Measurements from ENCODE around the gene TNFAIP8. TPM values are rescaled to one million over a fixed set of nuclear protein-coding genes. Genes with fewer than 3 reads are reported as not detected.

Gene TNFAIP8
- total RNA-seq, 2 experiments from 2014 or later = 135 to 141 TPM

DNA sequence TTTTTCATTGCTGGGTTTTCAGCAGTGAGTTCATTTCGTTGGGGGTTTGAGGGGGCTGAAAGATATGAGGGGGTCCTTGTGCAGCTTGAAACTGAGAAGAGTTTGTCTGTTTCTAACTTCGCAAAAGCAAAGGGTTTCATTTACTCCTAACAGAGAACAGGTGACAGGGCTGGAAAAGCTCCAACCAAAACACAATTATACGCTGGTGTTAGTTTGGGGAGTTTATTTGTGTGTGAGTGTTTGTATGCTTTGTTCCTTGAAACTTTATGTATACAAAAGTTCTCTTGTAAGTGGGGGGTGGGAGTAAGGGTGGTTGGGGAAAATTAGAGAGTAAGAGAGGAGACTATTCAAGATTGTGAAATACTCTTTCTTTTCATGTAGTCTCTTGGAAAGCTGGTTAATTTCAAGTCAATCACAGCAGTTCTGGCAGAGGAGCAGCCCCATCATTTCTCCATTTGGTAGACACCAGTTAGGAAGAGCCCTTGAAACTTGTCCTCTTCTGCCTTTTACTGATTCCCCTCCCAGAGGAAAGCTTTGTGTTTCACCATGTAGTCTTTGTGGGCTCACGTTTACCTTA lies 881 bp downstream of the TNFAIP8 start:
- intact Hi-C loops (cut with micrococcal nuclease) = loop anchor here (5.0 kb wide), 2 partner anchors 41 to 56 kb away; no protein-coding TSS in a partner anchor
- ChIA-PET POLR2A (interaction anchor here (0.6 to 6.3 kb wide), 22 partner anchors 9 to 178 kb away, joined by 3 to 163 read pairs (median 4); no protein-coding TSS in a partner anchor), CTCF (interaction anchor here (0.7 to 5.6 kb wide), 16 partner anchors 10 to 369 kb away, joined by 3 to 46 read pairs (median 5); partner anchors contain the start of gene DTWD2)
- peaks cover 67% of the 10 kb centered on the region for H3K36me3 Mint-ChIP-seq (ENCODE audit: low read depth)
- peak overlapping the region; percentile 98 for H3K4me3 Mint-ChIP-seq
- no peaks in the 10 kb centered on the region for H3K27me3 Mint-ChIP-seq
- DNase-seq (no peak), ATAC-seq (no peak)
- no peaks in the 10 kb centered on the region for H3K9me3 Mint-ChIP-seq
- peak overlapping the region; percentile 97 for H3K27ac Mint-ChIP-seq
- peaks cover 65% of the 10 kb centered on the region for H3K4me1 Mint-ChIP-seq (ENCODE audit: low read depth)
- TF ChIP-seq, protein P1, sequence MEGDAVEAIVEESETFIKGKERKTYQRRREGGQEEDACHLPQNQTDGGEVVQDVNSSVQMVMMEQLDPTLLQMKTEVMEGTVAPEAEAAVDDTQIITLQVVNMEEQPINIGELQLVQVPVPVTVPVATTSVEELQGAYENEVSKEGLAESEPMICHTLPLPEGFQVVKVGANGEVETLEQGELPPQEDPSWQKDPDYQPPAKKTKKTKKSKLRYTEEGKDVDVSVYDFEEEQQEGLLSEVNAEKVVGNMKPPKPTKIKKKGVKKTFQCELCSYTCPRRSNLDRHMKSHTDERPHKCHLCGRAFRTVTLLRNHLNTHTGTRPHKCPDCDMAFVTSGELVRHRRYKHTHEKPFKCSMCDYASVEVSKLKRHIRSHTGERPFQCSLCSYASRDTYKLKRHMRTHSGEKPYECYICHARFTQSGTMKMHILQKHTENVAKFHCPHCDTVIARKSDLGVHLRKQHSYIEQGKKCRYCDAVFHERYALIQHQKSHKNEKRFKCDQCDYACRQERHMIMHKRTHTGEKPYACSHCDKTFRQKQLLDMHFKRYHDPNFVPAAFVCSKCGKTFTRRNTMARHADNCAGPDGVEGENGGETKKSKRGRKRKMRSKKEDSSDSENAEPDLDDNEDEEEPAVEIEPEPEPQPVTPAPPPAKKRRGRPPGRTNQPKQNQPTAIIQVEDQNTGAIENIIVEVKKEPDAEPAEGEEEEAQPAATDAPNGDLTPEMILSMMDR (IDR thresholded peaks at IDR 0.05) = no peak

- ATAC-seq (no peak), DNase-seq (no peak)
- Mint-ChIP-seq H3K4me1 (ENCODE audit: low read depth) (peaks cover 65% of the 10 kb centered on the region), H3K27me3 (no peaks in the 10 kb centered on the region), H3K27ac (peak overlapping the region; percentile 97), H3K36me3 (ENCODE audit: low read depth) (peaks cover 69% of the 10 kb centered on the region), H3K4me3 (peak overlapping the region; percentile 98), H3K9me3 (no peaks in the 10 kb centered on the region)
- ChIA-PET POLR2A (interaction anchor here (0.7 to 6.3 kb wide), 18 partner anchors 8 to 370 kb away, joined by 3 to 163 read pairs (median 4); no protein-coding TSS in a partner anchor), CTCF (interaction anchor here (1.0 to 5.6 kb wide), 12 partner anchors 9 to 369 kb away, joined by 3 to 46 read pairs (median 6); partner anchors contain the start of gene DTWD2)
- intact Hi-C loops (cut with micrococcal nuclease) = loop anchor here (5.0 kb wide), 2 partner anchors 40 to 55 kb away; no protein-coding TSS in a partner anchor
- TF ChIP-seq, protein P1 (IDR thresholded peaks at IDR 0.05) = no peak
Observed at GRCh38 chr5:119357270-119357669, 1.5 kb downstream of the TNFAIP8 start.

DNA sequence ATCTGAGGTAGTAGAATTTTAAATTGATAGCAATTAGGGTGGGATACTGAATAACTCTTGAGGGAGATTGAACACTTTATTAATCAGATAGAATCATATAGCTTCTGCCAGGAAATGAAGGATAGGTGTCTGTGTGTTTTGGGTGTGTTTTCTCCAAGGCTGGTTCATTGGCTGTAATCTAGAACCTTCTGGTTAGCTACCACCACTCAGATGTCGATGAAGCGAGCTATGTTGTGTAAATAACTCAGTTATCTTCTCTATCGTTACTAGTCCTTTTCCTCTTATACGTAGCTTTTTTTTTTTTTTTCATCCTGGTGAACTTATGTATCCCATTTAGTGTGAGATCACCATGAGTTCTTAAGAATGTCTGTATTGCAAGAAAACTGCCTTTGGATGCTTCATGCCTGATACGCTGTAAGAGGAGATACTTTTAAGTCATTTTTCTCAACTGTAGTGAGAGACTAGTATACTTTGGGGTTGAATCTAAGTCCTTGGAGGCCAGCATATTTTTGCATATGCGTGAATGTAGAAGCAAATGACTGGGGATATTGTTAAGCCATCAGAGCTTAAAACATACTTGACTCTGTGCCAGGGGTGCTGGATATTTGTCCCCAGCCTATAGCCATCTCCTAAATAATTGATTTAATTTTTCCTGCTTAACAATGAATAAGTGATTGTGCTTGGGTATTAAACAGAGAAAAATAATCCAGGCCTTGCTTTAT lies 2.1 kb downstream of the TNFAIP8 start:
- intact Hi-C loops (cut with micrococcal nuclease) = loop anchor here (5.0 kb wide), 2 partner anchors 39 to 54 kb away; no protein-coding TSS in a partner anchor
- DNase-seq = no peak
- peaks cover 64% of the 10 kb centered on the region for H3K4me1 Mint-ChIP-seq (ENCODE audit: low read depth)
- TF ChIP-seq, protein P1 (IDR thresholded peaks at IDR 0.05) = no peak
- H3K27me3 Mint-ChIP-seq = no peaks in the 10 kb centered on the region
- H3K27ac Mint-ChIP-seq = peak overlapping the region; percentile 97
- H3K9me3 Mint-ChIP-seq = no peaks in the 10 kb centered on the region
- CTCF ChIA-PET = interaction anchor here (1.1 to 5.6 kb wide), 9 partner anchors 9 to 370 kb away, joined by 3 to 46 read pairs (median 7); partner anchors contain the start of gene DTWD2
- no peak for ATAC-seq
- H3K4me3 Mint-ChIP-seq = peak overlapping the region; percentile 98
- H3K36me3 Mint-ChIP-seq (ENCODE audit: low read depth) = peaks cover 71% of the 10 kb centered on the region
- POLR2A ChIA-PET = interaction anchor here (0.7 to 6.3 kb wide), 16 partner anchors 8 to 370 kb away, joined by 3 to 163 read pairs (median 4); no protein-coding TSS in a partner anchor

DNA sequence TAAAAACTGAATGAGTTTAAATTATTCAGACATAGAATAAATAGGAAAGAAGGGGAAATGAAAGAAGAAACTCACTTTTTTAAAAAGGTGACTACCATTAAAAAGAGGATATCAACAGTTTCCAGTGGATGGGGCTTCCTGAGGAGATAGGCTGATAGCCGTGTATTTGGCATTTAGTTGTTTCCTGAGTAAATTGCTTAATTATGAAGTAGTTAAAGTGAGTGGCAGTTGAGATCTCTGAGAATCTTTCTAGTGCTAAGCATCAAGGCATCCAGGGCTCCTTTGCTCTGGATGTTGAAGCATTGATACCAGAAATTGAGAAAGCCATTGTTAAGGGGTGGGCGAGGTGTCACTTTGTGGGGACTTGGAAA lies 2.7 kb downstream of the TNFAIP8 start:
- POLR2A ChIA-PET = interaction anchor here (0.6 to 12.8 kb wide), 6 partner anchors 15 to 41 kb away, joined by 3 to 147 read pairs (median 5); no protein-coding TSS in a partner anchor
- CTCF ChIA-PET = interaction anchor here (1.1 to 4.7 kb wide), 4 partner anchors 15 to 53 kb away, joined by 3 to 32 read pairs (median 16); no protein-coding TSS in a partner anchor
- TF ChIP-seq, protein P1 (IDR thresholded peaks at IDR 0.05) = no peak
- H3K36me3 Mint-ChIP-seq (ENCODE audit: low read depth) = peaks cover 73% of the 10 kb centered on the region
- peaks cover 64% of the 10 kb centered on the region for H3K4me1 Mint-ChIP-seq (ENCODE audit: low read depth)
- intact Hi-C loops (cut with micrococcal nuclease) = loop anchor here (5.0 kb wide), 2 partner anchors 39 to 54 kb away; no protein-coding TSS in a partner anchor
- H3K27me3 Mint-ChIP-seq = no peaks in the 10 kb centered on the region
- DNase-seq (no peak), ATAC-seq (no peak)
- H3K9me3 Mint-ChIP-seq = no peaks in the 10 kb centered on the region
- H3K27ac Mint-ChIP-seq = peak overlapping the region; percentile 97
- peak overlapping the region; percentile 98 for H3K4me3 Mint-ChIP-seq

Measured in activated CD8-positive, alpha-beta T cell treated with anti-CD3 and anti-CD28 coated beads for 36 hours (primary cell).